Hindlimb muscle (tissue), 1 donor: ENCODE data around the gene ATXN1. TPM values are rescaled to one million over a fixed set of nuclear protein-coding genes. Genes with fewer than 3 reads are reported as not detected.

Experiments used
- DNase-seq: peaks from one replicate; pipeline ENCODE4 v3.0.0-alpha.2; 2013
- polyA plus RNA-seq: library from polyadenylated mRNA; unstranded; fragments of 120-200 nt; gene quantifications from one replicate; pipeline ENCODE4 v1.2.1, GENCODE V29; 2013; ENCODE audit not compliant: insufficient read length

Gene ATXN1
- polyA plus RNA-seq, 1 donor, result 16.1 TPM

GRCh38 chr6:16761471-16762267 is 409 bp upstream of the ATXN1 start:
- DNase-seq, result peak; percentile 87

DNA sequence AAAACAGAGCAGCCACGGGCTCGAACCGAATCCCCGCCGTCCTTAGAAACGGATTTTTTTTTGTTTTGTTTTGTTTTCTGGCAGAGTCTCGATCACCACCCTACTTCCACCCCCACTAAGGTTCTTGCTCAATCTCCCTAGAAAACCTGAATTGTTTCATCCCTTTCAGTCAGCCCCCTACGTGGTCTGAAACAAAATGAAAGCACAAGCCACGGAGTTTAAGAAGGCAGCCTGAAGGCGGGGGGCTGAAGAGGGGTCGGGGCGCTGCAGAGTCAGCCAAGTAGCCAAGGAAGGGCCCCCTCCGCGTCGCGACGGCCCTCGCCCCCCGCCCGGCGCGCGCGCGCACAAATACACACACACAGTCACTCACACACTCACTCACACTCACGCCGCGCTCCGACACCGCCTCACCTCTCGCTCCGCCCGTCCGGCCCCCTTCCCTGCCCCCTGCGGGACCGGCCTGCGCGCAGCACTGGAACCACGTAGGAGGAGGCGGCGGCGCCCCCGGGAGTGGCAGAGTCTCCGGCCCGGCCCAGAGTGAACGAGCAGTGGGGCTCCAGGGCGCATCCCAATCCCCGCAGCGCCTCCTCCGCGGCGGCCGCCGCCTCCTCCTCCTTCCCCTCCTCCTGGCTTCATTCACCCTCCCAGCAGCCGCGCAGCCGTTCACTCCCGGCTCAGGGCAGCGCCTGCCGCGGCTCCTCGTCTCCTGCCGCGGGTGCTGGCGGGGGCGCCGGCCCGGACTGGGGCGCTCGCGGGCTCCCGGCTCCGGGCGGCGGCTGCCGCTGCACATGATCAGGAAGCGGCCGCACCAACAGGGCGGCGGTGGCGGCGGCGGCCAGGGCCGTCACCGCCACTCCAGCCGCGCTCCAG is 1.4 kb downstream of the ATXN1 start:
- DNase-seq, result peak; percentile 89

- DNase-seq, result peak; percentile 35
These were observed 2.0 kb downstream of the ATXN1 start for GRCh38 chr6:16759181-16759645.

GRCh38 chr6:16758163-16758975 is 2.9 kb downstream of the ATXN1 start:
- no peak for DNase-seq

- no peak for DNase-seq
These were observed 3.9 kb downstream of the ATXN1 start for GRCh38 chr6:16757332-16757731.

- DNase-seq, result no peak
These were observed 4.5 kb downstream of the ATXN1 start for GRCh38 chr6:16756660-16757255.

DNA sequence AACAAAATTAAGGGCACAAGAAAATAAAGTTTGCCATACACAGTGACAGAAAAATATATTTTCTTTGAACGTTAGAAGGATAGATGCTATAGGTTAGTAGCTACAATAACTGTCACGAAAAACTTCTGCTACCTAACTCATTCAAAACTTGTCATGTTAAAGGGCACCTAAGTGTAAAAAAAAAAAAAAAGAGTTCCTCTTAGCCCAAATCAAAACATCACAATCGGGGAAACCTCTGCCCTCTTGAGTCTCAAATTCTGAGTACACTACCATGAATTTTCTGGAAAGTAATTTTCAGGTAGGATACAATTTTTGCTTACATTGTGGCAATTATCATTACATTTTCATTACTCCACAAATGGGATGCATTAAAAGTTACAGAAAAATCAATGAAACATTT is 5.7 kb downstream of the ATXN1 start:
- DNase-seq, result no peak

DNA sequence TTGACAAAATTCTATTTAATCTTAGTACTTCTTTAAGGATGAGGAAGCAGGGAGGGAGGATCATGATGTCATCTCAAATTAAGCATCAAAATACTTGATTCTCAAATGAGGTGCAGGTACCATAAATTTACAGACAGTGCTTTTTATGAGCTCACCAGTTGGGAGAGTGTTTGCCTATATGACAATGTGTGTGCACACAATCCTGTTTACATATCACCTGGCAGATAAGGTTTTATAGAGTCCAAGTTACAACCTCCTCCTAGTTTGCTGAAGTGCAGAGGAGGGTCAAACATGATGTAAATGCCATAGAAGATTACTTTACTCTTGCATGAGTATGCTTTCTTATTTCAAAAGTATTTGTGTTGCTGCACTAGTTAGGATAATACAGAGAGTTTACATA is 6.4 kb downstream of the ATXN1 start:
- DNase-seq, result no peak

- DNase-seq, result no peak
These were observed 7.0 kb downstream of the ATXN1 start for GRCh38 chr6:16754274-16754673.

DNA sequence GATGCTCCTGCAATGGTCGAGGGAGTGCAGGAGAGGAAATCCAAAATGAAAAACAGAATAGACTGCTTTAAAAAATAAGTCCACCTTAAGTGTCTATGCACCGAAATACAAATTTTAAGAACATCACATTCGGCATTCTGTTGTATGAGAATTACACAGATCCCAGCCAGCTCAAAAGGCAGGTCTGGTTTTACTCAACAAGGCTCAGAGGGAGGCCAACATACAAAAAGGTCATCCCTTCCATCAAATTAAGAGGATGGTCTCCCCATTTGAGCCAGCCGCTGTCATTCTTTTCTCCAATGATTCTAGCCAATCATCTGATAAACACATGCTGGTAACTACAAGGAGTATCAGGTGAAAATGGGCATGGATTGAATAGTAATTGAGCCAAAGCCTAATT is 7.9 kb downstream of the ATXN1 start:
- DNase-seq, result no peak

DNA sequence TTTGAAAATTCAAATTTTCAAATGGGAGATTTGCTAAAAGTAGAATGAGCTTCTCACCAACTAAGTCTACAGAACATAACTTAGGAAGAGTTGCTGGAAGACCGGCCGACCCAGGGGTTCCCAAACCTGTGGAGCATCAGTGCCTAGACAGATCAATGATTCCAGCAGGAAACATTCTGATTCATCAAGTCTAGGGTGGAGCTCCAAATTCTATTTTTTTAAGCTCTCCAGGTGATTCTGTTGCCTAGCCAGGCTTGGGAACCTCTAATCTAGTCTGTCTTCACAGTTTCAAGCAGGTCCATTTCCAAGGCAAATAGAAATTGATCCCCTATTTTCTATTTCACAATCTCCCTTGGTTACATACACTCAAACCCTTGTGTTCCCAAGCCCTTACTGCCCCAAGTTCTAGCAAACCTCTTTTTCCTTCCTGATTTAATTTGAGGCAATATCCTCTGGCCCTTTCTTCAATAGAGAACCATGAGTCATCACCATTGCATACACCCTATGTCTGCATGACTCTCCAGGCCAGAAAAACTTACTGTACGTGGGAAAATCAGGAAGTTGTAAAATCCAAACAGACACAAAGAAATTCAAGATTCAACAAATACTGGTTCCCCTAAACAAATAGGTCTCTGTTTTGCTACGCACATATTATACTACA is 8.9 kb downstream of the ATXN1 start:
- DNase-seq, result no peak

DNA sequence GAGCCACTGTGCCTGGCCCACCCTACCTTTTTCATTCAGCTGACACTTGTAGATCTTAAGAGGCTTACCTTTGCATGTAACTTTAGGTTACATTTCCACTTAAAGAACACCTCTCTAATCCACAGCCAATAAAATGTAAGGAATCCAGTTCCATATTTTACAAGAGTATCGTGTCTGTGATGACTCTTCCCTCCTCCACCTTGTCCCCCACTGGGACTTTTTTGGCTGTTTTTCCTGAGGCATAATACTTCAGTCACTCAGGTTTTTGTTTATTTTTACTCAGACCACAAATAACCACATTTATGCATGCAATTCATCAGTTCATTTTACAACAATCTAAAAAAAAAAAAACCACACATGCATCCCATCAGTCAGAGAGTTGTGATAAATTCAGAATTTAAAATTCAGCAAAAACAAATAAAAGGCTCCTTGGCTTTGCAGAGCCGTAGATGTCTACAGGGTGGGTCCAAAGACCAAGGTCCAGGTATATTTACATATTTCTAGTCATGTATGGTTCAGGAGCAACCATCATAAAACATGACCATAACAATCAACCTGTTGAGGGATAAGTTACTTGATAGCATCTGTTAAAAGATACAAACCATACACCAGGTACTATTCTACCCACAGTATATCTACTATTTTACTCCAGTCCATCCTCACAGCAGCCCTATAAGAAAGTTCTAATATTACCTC is 9.9 kb downstream of the ATXN1 start:
- no peak for DNase-seq

DNA sequence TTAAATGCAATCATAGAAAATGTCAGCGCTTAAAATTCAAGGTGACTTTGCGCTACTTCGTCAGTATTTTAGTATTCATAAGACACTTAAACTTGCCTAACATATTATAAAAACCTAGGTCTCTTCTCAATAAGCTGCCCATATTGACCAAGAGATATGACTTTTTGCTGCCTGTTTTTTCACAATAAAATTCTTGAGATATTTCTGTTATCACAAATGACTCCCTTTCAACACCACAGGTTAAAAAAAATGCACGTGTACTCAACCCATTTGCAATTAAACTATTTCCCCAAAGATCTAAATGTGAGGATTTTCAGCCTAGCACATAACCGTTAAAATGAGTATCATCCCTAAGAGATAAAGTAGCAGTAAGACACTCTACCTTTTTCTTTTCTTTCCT is 10.7 kb downstream of the ATXN1 start:
- DNase-seq, result no peak

DNA sequence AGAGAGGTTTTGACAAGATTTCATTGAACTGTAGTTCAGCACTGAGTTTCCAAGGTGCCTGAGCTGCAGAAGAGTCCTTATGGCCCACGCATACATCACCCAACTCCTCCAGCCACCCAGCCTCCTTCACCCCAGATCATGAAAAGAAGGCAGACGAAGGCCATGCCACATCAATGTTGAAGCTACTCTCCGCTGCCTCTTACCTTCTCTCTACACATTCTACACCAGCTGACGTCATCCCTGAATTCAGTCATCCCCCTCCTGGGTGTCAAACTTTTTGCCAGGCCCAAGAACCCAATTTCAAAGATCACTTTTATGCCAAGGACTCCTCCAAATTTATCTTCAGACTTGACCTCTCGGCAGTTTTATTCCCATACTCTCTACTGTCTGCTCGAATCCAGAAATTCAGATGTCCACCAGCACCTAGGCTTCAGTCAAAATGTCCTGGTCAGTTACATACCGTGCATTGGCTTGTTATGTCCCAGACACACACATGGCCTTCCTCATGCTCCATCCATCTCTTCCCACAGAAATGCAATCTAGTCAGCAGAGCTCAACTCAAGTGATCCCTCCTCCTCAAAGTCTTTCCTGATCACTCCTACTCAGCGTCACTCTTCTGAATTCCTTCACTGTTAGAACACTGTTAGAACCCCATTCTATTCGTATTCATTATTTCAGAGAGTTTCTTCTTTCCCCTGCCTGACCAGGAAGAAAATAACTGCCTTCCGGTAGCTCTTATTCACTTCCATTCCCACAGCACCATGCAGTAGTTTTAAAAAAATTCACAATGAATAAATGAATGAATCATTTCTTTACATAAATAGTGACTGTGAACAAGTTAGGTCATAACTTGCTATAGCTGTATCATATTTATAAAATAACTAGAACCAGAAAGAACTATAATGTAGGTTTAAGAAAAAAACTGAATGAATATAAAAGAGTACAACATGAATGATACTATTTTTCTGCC is 11.5 kb downstream of the ATXN1 start:
- no peak for DNase-seq

GRCh38 chr6:16748025-16748319 is 13.3 kb downstream of the ATXN1 start:
- no peak for DNase-seq

- no peak for DNase-seq
These were observed 13.8 kb downstream of the ATXN1 start for GRCh38 chr6:16747232-16748024.

DNA sequence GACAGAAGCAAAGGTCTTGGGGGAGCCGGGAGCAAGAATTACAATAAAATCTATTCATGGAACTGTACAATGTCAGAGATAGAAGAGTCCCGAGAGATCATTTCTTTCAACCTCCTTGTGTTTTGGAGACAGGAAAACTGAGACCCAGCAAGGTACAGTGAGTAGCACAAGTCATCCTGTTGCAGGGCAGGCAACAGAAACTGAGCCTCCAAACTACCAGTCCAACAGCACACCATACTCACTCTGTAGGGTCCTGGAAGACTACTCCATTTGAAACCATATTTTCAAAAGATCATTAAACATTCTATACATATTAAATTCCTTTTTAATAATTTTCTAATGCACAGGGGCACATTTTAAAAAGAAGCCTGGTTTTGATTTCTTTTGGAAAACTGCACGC is 14.4 kb downstream of the ATXN1 start:
- no peak for DNase-seq

GRCh38 chr6:16746401-16746800 is 14.9 kb downstream of the ATXN1 start:
- no peak for DNase-seq

DNA sequence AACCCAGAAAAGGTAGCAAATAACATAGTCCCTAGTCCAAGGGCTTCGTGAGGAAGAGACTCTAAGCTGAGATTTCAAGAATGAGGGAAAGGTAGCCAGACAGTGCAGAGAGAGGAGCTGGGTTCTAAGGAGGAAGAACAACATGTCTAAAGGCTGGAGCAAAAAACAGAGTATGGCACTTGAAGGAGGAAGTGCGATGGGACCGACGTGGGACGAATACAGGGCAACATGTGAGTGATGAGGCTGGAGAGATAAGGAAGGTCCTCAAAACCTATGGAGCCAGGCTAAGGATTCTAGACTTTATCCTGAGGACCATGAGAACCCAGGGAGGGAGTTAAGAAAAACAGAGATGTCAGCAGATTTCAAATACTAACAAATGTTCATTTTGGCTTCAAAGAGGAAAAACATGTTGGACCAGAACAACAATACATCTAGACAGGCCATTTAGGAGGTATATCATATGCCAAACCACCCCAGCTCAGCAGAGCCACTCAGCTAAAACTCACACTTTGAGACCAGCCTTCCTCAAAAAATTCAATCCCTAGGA is 17.5 kb downstream of the ATXN1 start:
- no peak for DNase-seq
